Suprapubic skin (tissue), 3 donors: ENCODE data around the gene CAV1.

Experiments used
- CTCF ChIP-seq, 2 donors: fragments of 200-600 bp in 1 of 2; fragments of 450-650 bp in 1 of 2; sonication (generic) in 1 of 2; IDR thresholded peaks; one replicate each; pipeline ENCODE4 v1.5.1; 2016 to 2019; ENCODE audit warnings: antibody characterized with exemption in 2 of 2, mild to moderate bottlenecking in 1 of 2, moderate library complexity in 1 of 2
- POLR2A ChIP-seq, 2 donors: fragments of 450-650 bp; IDR thresholded peaks; one replicate each; pipeline ENCODE4 v1.6.1; 2017; ENCODE audit warnings: antibody characterized with exemption in 2 of 2, mild to moderate bottlenecking in 2 of 2, moderate library complexity in 2 of 2

GRCh38 chr7:116544487-116544886 lies 19.7 kb downstream of the CAV1 start:
- TF ChIP-seq CTCF (IDR thresholded peaks at IDR 0.05) (no peak), POLR2A (IDR thresholded peaks at IDR 0.05) (no peak)
